ENCODE data around the gene KCTD10. TPM values are rescaled to one million over a fixed set of nuclear protein-coding genes. Genes with fewer than 3 reads are reported as not detected.

KCTD10 gene
- total RNA-seq, 1 experiment from 2014 or later = 71.3 TPM

DNA sequence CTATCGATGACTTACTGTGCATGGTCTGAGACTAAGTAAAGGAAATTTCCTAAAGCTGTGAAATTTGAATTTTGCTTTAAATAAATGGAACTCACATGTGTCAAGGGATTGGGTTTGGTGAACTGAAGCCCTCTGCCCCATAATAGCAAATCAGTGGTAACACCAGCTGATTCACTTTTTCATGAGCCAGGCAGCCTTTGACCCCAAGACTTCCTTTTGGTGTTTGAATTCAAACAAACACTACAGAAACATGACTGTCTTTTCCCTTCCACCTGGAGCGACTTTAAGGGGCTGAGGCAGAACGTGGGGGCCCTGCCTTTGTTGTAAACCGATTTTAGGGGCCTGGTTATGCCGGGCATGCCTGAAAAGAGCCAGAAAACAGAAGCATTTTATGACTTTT, 28.8 kb downstream of the KCTD10 start:
- Histone ChIP-seq H3K23ac (ENCODE audit: insufficient read length, low read depth, low read length) (no peak overlapping the region), H3K79me2 (ENCODE audit: insufficient read depth, low read length) (no peaks in the 10 kb centered on the region), H2BK15ac (ENCODE audit: low read depth, low read length) (no peak overlapping the region), H2AK5ac (ENCODE audit: insufficient read length, low read length) (no peak overlapping the region), H2BK120ac (ENCODE audit: low read depth, low read length, poor library complexity, severe bottlenecking) (no peak overlapping the region), H2AFZ (ENCODE audit: low read length) (no peak overlapping the region), H2BK5ac (ENCODE audit: insufficient read length, low read length) (no peak overlapping the region), H3K27ac (ENCODE audit: insufficient read length, low read depth, low read length) (no peak overlapping the region), H3K18ac (ENCODE audit: insufficient read length, low read depth, low read length) (no peak overlapping the region), H4K5ac (ENCODE audit: insufficient read length, low read depth, low read length) (no peak overlapping the region), H4K20me1 (ENCODE audit: control insufficient read depth, insufficient read depth, insufficient read length) (no peaks in the 10 kb centered on the region), H3K56ac (ENCODE audit: insufficient read length, low read depth, low read length) (no peak overlapping the region), H3K14ac (ENCODE audit: insufficient read depth, low read length) (no peak overlapping the region), H3K9me3 (ENCODE audit: control insufficient read depth, low read depth, low read length) (no peaks in the 10 kb centered on the region), H3K79me1 (ENCODE audit: insufficient read depth, low read depth, low read length, poor library complexity, severe bottlenecking) (no peaks in the 10 kb centered on the region), H3K4me1 (ENCODE audit: insufficient read depth, low read length) (no peaks in the 10 kb centered on the region), H3K4ac (ENCODE audit: low read depth, low read length) (no peak overlapping the region), H3K9ac (ENCODE audit: extremely low read depth, insufficient read length, low read length) (no peak overlapping the region), H2BK12ac (ENCODE audit: insufficient read length, low read depth, low read length) (no peak overlapping the region), H4K91ac (ENCODE audit: insufficient read length, low read depth, low read length) (no peak overlapping the region), H3K4me2 (ENCODE audit: insufficient read depth, insufficient read length, low read length) (no peak overlapping the region), H3K23me2 (ENCODE audit: insufficient read length, low read depth, low read length, poor library complexity, severe bottlenecking) (no peaks in the 10 kb centered on the region), H3T11ph (ENCODE audit: low read length) (no peak overlapping the region), H4K8ac (replicated peaks; ENCODE audit: insufficient read length, low read depth, low read length) (no peak overlapping the region), H2BK20ac (ENCODE audit: low read depth, low read length, poor library complexity, severe bottlenecking) (no peak overlapping the region), H3K27me3 (ENCODE audit: insufficient read depth, low read length) (no peaks in the 10 kb centered on the region)
- no peaks in the 10 kb centered on the region for H3K27me3 Mint-ChIP-seq (ENCODE audit: low read depth)
- DNase-seq = no peak
- no peak overlapping the region for H3K4me3 Mint-ChIP-seq
- H3K9me3 Mint-ChIP-seq = no peaks in the 10 kb centered on the region
- TF ChIP-seq, protein P1, sequence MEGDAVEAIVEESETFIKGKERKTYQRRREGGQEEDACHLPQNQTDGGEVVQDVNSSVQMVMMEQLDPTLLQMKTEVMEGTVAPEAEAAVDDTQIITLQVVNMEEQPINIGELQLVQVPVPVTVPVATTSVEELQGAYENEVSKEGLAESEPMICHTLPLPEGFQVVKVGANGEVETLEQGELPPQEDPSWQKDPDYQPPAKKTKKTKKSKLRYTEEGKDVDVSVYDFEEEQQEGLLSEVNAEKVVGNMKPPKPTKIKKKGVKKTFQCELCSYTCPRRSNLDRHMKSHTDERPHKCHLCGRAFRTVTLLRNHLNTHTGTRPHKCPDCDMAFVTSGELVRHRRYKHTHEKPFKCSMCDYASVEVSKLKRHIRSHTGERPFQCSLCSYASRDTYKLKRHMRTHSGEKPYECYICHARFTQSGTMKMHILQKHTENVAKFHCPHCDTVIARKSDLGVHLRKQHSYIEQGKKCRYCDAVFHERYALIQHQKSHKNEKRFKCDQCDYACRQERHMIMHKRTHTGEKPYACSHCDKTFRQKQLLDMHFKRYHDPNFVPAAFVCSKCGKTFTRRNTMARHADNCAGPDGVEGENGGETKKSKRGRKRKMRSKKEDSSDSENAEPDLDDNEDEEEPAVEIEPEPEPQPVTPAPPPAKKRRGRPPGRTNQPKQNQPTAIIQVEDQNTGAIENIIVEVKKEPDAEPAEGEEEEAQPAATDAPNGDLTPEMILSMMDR (conservative IDR thresholded peaks at IDR 0.05) = no peak
- no CpG with 5 or more reads among the region's 5 CpGs for WGBS (ENCODE audit: extremely low coverage, insufficient read length, low lambda C conversion rate)
- H3K27ac Mint-ChIP-seq = peak overlapping the region in 2 of 3 experiments; percentile 40 to 81; a peak in 3 of 7 replicates
- H3K4me1 Mint-ChIP-seq = no peaks in the 10 kb centered on the region
- peaks cover 20 to 77% (median 55%) of the 10 kb centered on the region in 3 experiments; a peak in 6 of 7 replicates for H3K36me3 Mint-ChIP-seq (ENCODE audit: insufficient read depth in 1 of 3, low read depth in 3 of 3)
